Type B pancreatic cell (in vitro differentiated cells): ENCODE data around the gene TSHZ1. TPM values are rescaled to one million over a fixed set of nuclear protein-coding genes. Genes with fewer than 3 reads are reported as not detected.

Experiments used
- DNase-seq: peaks from one replicate; pipeline ENCODE4 v3.0.0; 2021; ENCODE audit warnings: mixed read lengths; ENCODE audit not compliant: unreplicated experiment; ENCODE audit errors: extremely low spot score
- H3K27ac Mint-ChIP-seq: 2 replicates; pipeline ENCODE4 v1.8.0; 2021; ENCODE audit warnings: mild to moderate bottlenecking, mixed read lengths
- H3K27me3 Mint-ChIP-seq: 2 replicates; pipeline ENCODE4 v1.8.0; 2021; ENCODE audit warnings: mixed read lengths
- H3K36me3 Mint-ChIP-seq: 2 replicates; pipeline ENCODE4 v1.8.0; 2021; ENCODE audit warnings: mixed read lengths
- H3K4me1 Mint-ChIP-seq: one replicate; pipeline ENCODE4 v1.8.0; 2021; ENCODE audit warnings: mixed read lengths; ENCODE audit not compliant: unreplicated experiment
- H3K4me3 Mint-ChIP-seq: 2 replicates; pipeline ENCODE4 v1.8.0; 2021; ENCODE audit warnings: mild to moderate bottlenecking, mixed read lengths
- H3K9me3 Mint-ChIP-seq: 2 replicates; pipeline ENCODE4 v1.8.0; 2021; ENCODE audit warnings: mixed read lengths
- CTCF ChIP-seq: fragments of 200-600 bp; sonication (generic); conservative IDR thresholded peaks from 2 replicates; pipeline ENCODE4 v1.5.0; 2021; ENCODE audit warnings: antibody characterized with exemption, mild to moderate bottlenecking
- total RNA-seq: library from RNA; stranded (reverse); gene quantifications from 2 replicates; pipeline ENCODE4 v1.2.1, GENCODE V29; 2021; ENCODE audit warnings: low replicate concordance

TSHZ1 gene
- total RNA-seq, 1 donor from 2014 or later: 79.9 TPM

GRCh38 chr18:75198036-75198435 is 12.6 kb upstream of the TSHZ1 start:
- no peak for TF ChIP-seq CTCF
- Mint-ChIP-seq H3K9me3 (no peaks in the 10 kb centered on the region), H3K4me1 (peaks cover 52% of the 10 kb centered on the region), H3K27ac (no peak overlapping the region), H3K4me3 (no peak overlapping the region), H3K36me3 (peaks cover 47% of the 10 kb centered on the region), H3K27me3 (peaks cover 8% of the 10 kb centered on the region)
- DNase-seq: no peak

GRCh38 chr18:75199327-75199726 is 11.3 kb upstream of the TSHZ1 start:
- H3K27me3 Mint-ChIP-seq: peaks cover 13% of the 10 kb centered on the region
- DNase-seq: no peak
- peak overlapping the region; percentile 37 for H3K4me3 Mint-ChIP-seq
- H3K9me3 Mint-ChIP-seq: no peaks in the 10 kb centered on the region
- H3K4me1 Mint-ChIP-seq: peaks cover 57% of the 10 kb centered on the region
- peaks cover 49% of the 10 kb centered on the region for H3K36me3 Mint-ChIP-seq
- no peak for TF ChIP-seq CTCF
- H3K27ac Mint-ChIP-seq: no peak overlapping the region

GRCh38 chr18:75200071-75200470 is 10.5 kb upstream of the TSHZ1 start:
- H3K36me3 Mint-ChIP-seq: peaks cover 44% of the 10 kb centered on the region
- H3K27me3 Mint-ChIP-seq: peaks cover 16% of the 10 kb centered on the region
- H3K27ac Mint-ChIP-seq: no peak overlapping the region
- no peak for DNase-seq
- peaks cover 57% of the 10 kb centered on the region for H3K4me1 Mint-ChIP-seq
- TF ChIP-seq CTCF: no peak
- H3K9me3 Mint-ChIP-seq: no peaks in the 10 kb centered on the region
- H3K4me3 Mint-ChIP-seq: no peak overlapping the region

- DNase-seq: no peak
- peaks cover 22% of the 10 kb centered on the region for H3K27me3 Mint-ChIP-seq
- H3K4me1 Mint-ChIP-seq: peaks cover 62% of the 10 kb centered on the region
- H3K9me3 Mint-ChIP-seq: no peaks in the 10 kb centered on the region
- peaks cover 41% of the 10 kb centered on the region for H3K36me3 Mint-ChIP-seq
- TF ChIP-seq CTCF: no peak
- H3K27ac Mint-ChIP-seq: peak overlapping the region; percentile 39
- H3K4me3 Mint-ChIP-seq: peak overlapping the region; percentile 78
Measured at GRCh38 chr18:75200605-75201280, 9.9 kb upstream of the TSHZ1 start.

GRCh38 chr18:75201282-75202270 is 9.0 kb upstream of the TSHZ1 start:
- Mint-ChIP-seq H3K4me3 (peak overlapping the region; percentile 78), H3K4me1 (peaks cover 68% of the 10 kb centered on the region), H3K36me3 (peaks cover 42% of the 10 kb centered on the region), H3K9me3 (no peaks in the 10 kb centered on the region), H3K27me3 (peaks cover 31% of the 10 kb centered on the region), H3K27ac (peak overlapping the region; percentile 39)
- no peak for DNase-seq
- no peak for TF ChIP-seq CTCF
